HEK293 (cell line): ENCODE measurements around the gene GNB1L.

ENCODE experiments used
- CTCF ChIA-PET: fragments of 350-600 bp; formaldehyde crosslinking; extraction: SDS; loops from one replicate; lab custom pipeline; 2021; ENCODE audit warnings: antibody characterized with exemption; lab: Yijun Ruan, JAX
- POLR2A ChIA-PET: fragments of 300-600 bp; formaldehyde crosslinking; extraction: SDS; loops from one replicate; lab custom pipeline; 2020; ENCODE audit warnings: antibody characterized with exemption, inconsistent platforms; lab: Yijun Ruan, JAX
- H3K27ac ChIP-seq: fragments of 200-500 bp; sonication (Bioruptor generic); 2 replicates; pipeline ENCODE4 v1.5.1; 2014; ENCODE audit warnings: low read depth, low read length, control low read depth, inconsistent platforms; ENCODE audit errors: extremely low read depth
- H3K36me3 ChIP-seq, 2 experiments: fragments of 200-500 bp in 1 of 2; sonication (Bioruptor generic) in 1 of 2; 1 replicate in 1 of 2; 2 replicates in 1 of 2; pipeline ENCODE4 v1.5.1; 2014 to 2017; ENCODE audit warnings: inconsistent platforms in 2 of 2, low read length in 2 of 2; ENCODE audit not compliant: control insufficient read depth in 2 of 2, insufficient read depth in 1 of 2
- H3K4me1 ChIP-seq: fragments of 200-500 bp; sonication (Bioruptor generic); 2 replicates; pipeline ENCODE4 v1.5.1; 2014; ENCODE audit warnings: mild to moderate bottlenecking, low read length, inconsistent platforms; ENCODE audit not compliant: control insufficient read depth, insufficient read depth
- H3K4me3 ChIP-seq: 2 replicates; pipeline ENCODE4 v1.5.1; 2011; ENCODE audit warnings: low read depth, mild to moderate bottlenecking, control low read depth, low read length, moderate library complexity
- H3K9me3 ChIP-seq: fragments of 200-500 bp; sonication (Bioruptor generic); 2 replicates; pipeline ENCODE4 v1.5.1; 2014; ENCODE audit warnings: low read depth, low read length, inconsistent platforms; ENCODE audit not compliant: control insufficient read depth, insufficient read depth
- EGR2 ChIP-seq: fragments of 450-650 bp; formaldehyde crosslinking; IDR thresholded peaks from 2 replicates; pipeline ENCODE4 v1.5.1; 2016; ENCODE audit warnings: low read depth, missing biosample characterization, missing genetic modification characterization
- KLF9 ChIP-seq: fragments of 450-650 bp; formaldehyde crosslinking; IDR thresholded peaks from 2 replicates; pipeline ENCODE4 v1.5.1; 2016; ENCODE audit warnings: missing biosample characterization, missing genetic modification characterization, low read depth
- SP2 ChIP-seq: fragments of 450-650 bp; formaldehyde crosslinking; IDR thresholded peaks from 2 replicates; pipeline ENCODE4 v1.5.1; 2016; ENCODE audit warnings: missing biosample characterization, missing genetic modification characterization
- WT1 ChIP-seq: fragments of 450-650 bp; formaldehyde crosslinking; IDR thresholded peaks from 2 replicates; pipeline ENCODE4 v1.5.1; 2016; ENCODE audit warnings: missing biosample characterization, missing genetic modification characterization
- ZBTB17 ChIP-seq: fragments of 450-650 bp; formaldehyde crosslinking; IDR thresholded peaks from 2 replicates; pipeline ENCODE4 v1.5.1; 2016; ENCODE audit warnings: missing biosample characterization, missing genetic modification characterization
- ZFHX2 ChIP-seq: fragments of 450-650 bp; formaldehyde crosslinking; conservative IDR thresholded peaks from 2 replicates; pipeline ENCODE4 v1.5.1; 2016; ENCODE audit warnings: missing biosample characterization, missing genetic modification characterization
- ZFP3 ChIP-seq: fragments of 450-650 bp; formaldehyde crosslinking; IDR thresholded peaks from 2 replicates; pipeline ENCODE4 v1.5.1; 2016; ENCODE audit warnings: low read depth, missing biosample characterization, missing genetic modification characterization
- ZFP37 ChIP-seq: fragments of 450-650 bp; formaldehyde crosslinking; IDR thresholded peaks from 2 replicates; pipeline ENCODE4 v1.5.1; 2016; ENCODE audit warnings: missing biosample characterization, missing genetic modification characterization
- ZFP69B ChIP-seq: fragments of 450-650 bp; formaldehyde crosslinking; IDR thresholded peaks from 2 replicates; pipeline ENCODE4 v1.5.1; 2016; ENCODE audit warnings: missing biosample characterization, missing genetic modification characterization
- ZNF121 ChIP-seq: fragments of 450-650 bp; formaldehyde crosslinking; IDR thresholded peaks from 2 replicates; pipeline ENCODE4 v1.5.1; 2016; ENCODE audit warnings: missing biosample characterization, missing genetic modification characterization
- ZNF138 ChIP-seq: fragments of 450-650 bp; formaldehyde crosslinking; IDR thresholded peaks from 2 replicates; pipeline ENCODE4 v1.5.1; 2016; ENCODE audit warnings: missing biosample characterization, missing genetic modification characterization, borderline replicate concordance
- ZNF146 ChIP-seq: fragments of 450-650 bp; formaldehyde crosslinking; IDR thresholded peaks from 2 replicates; pipeline ENCODE4 v1.5.1; 2016; ENCODE audit warnings: missing biosample characterization, missing genetic modification characterization
- ZNF266 ChIP-seq: fragments of 450-650 bp; formaldehyde crosslinking; IDR thresholded peaks from 2 replicates; pipeline ENCODE4 v1.5.1; 2016; ENCODE audit warnings: missing biosample characterization, missing genetic modification characterization, low read depth
- ZNF302 ChIP-seq: fragments of 450-650 bp; formaldehyde crosslinking; IDR thresholded peaks from 2 replicates; pipeline ENCODE4 v1.5.1; 2016; ENCODE audit warnings: missing biosample characterization, missing genetic modification characterization, low read depth
- ZNF335 ChIP-seq: fragments of 450-650 bp; formaldehyde crosslinking; conservative IDR thresholded peaks from 2 replicates; pipeline ENCODE4 v1.5.1; 2016; ENCODE audit warnings: missing biosample characterization, missing genetic modification characterization
- ZNF423 ChIP-seq: fragments of 450-650 bp; formaldehyde crosslinking; IDR thresholded peaks from 2 replicates; pipeline ENCODE4 v1.5.1; 2016; ENCODE audit warnings: missing biosample characterization, missing genetic modification characterization
- ZNF426 ChIP-seq: fragments of 450-650 bp; formaldehyde crosslinking; IDR thresholded peaks from 2 replicates; pipeline ENCODE4 v1.5.1; 2017; ENCODE audit warnings: missing biosample characterization, missing genetic modification characterization, mild to moderate bottlenecking, inconsistent platforms, moderate library complexity
- ZNF514 ChIP-seq: fragments of 450-650 bp; formaldehyde crosslinking; IDR thresholded peaks from 2 replicates; pipeline ENCODE4 v1.5.1; 2016; ENCODE audit warnings: missing biosample characterization, missing genetic modification characterization
- ZNF521 ChIP-seq: fragments of 450-650 bp; formaldehyde crosslinking; IDR thresholded peaks from 2 replicates; pipeline ENCODE4 v1.5.1; 2017; ENCODE audit warnings: missing biosample characterization, mild to moderate bottlenecking, missing genetic modification characterization
- ZNF555 ChIP-seq: fragments of 450-650 bp; formaldehyde crosslinking; conservative IDR thresholded peaks from 2 replicates; pipeline ENCODE4 v1.5.1; 2017; ENCODE audit warnings: missing biosample characterization, mild to moderate bottlenecking, missing genetic modification characterization, inconsistent platforms
- ZNF791 ChIP-seq: fragments of 450-650 bp; formaldehyde crosslinking; IDR thresholded peaks from 2 replicates; pipeline ENCODE4 v1.5.1; 2016; ENCODE audit warnings: missing biosample characterization, missing genetic modification characterization
- ZSCAN18 ChIP-seq: fragments of 450-650 bp; formaldehyde crosslinking; IDR thresholded peaks from 2 replicates; pipeline ENCODE4 v1.5.1; 2016; ENCODE audit warnings: missing biosample characterization, missing genetic modification characterization
- TF ChIP-seq, protein P1 (sequence below): fragments of 450-650 bp; formaldehyde crosslinking; IDR thresholded peaks from 2 replicates; pipeline ENCODE4 v1.5.1; 2016; ENCODE audit warnings: missing biosample characterization, missing genetic modification characterization
- TF ChIP-seq, protein P2 (sequence below): IDR thresholded peaks from 2 replicates; pipeline ENCODE4 v1.6.1; 2011; ENCODE audit warnings: mild to moderate bottlenecking, low read depth, low read length, borderline replicate concordance
- TF ChIP-seq, protein P3 (sequence below): fragments of 450-650 bp; formaldehyde crosslinking; IDR thresholded peaks from 2 replicates; pipeline ENCODE4 v1.5.1; 2016; ENCODE audit warnings: missing biosample characterization, missing genetic modification characterization, low read depth

GNB1L gene

DNA sequence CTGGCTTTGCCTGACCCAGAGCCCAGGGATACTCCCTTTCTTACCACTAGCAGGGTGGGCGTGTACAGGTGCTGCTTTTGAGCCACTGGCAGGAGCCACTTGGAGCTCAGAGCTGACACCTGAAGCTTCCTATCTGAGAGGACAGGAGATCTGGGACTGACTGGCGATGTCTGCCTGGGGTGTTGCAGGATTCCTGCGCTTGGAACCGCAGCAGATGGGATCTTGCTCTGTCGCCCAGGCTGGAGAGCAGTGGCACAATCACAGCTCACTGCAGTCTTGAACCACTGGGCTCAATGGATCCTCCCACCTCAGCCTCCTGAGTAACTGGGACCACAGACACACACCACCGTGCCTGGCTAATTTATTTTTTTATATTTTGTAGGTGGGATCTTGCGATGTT, 113.6 kb downstream of the GNB1L start:
- H3K36me3 ChIP-seq: no peaks in the 10 kb centered on the region
- no peaks in the 10 kb centered on the region for H3K9me3 ChIP-seq
- ChIA-PET POLR2A (no interaction called here), CTCF (interaction anchor here (2.6 to 4.0 kb wide), 2 partner anchors 11 to 12 kb away, joined by 10 to 25 read pairs; no protein-coding TSS in a partner anchor)
- H3K27ac ChIP-seq: no peak overlapping the region
- TF ChIP-seq WT1 (no peak), ZNF121 (peak; percentile 87), ZBTB17 (tag by site-specific recombination) (peak; percentile 92), ZNF555 (tag by site-specific recombination) (no peak), ZNF521 (tag by site-specific recombination) (no peak), ZNF423 (tag by site-specific recombination) (no peak)
- H3K4me1 ChIP-seq: no peaks in the 10 kb centered on the region
- no peak overlapping the region for H3K4me3 ChIP-seq

DNA sequence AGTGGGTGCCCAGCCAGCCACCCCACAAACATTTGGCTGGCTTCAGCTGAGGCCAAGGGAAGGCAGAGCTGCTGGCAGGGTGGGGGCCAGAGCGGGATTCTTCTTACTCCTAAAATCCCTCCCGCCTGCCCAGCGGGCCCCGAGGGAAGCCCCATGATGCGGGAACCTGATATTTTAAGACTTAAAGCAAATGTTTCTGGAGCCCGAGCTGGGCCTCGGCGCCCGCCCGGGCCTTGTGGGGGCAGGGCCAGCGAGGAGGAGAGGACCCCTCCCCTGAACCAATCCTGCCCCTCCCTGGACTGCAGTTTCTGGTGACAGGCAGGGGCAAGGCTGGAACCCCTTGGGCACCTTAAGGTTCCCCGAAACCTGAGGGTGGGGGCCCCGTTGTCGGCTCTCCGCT, 114.1 kb downstream of the GNB1L start:
- no peak for TF ChIP-seq ZSCAN18
- no peak for TF ChIP-seq ZNF426 (tag by site-specific recombination)
- TF ChIP-seq ZFHX2 (tag by site-specific recombination): no peak
- no peak for TF ChIP-seq ZFP37
- TF ChIP-seq ZNF791 (tag by site-specific recombination): no peak
- no peak for TF ChIP-seq EGR2 (tag by site-specific recombination)
- TF ChIP-seq ZNF146 (tag by site-specific recombination): no peak
- Histone ChIP-seq H3K36me3 (no peaks in the 10 kb centered on the region), H3K4me1 (no peaks in the 10 kb centered on the region), H3K27ac (no peak overlapping the region), H3K9me3 (no peaks in the 10 kb centered on the region), H3K4me3 (no peak overlapping the region)
- POLR2A ChIA-PET: no interaction called here
- CTCF ChIA-PET: interaction anchor here (2.6 to 4.0 kb wide), 2 partner anchors 10 to 13 kb away, joined by 10 to 25 read pairs; no protein-coding TSS in a partner anchor

DNA sequence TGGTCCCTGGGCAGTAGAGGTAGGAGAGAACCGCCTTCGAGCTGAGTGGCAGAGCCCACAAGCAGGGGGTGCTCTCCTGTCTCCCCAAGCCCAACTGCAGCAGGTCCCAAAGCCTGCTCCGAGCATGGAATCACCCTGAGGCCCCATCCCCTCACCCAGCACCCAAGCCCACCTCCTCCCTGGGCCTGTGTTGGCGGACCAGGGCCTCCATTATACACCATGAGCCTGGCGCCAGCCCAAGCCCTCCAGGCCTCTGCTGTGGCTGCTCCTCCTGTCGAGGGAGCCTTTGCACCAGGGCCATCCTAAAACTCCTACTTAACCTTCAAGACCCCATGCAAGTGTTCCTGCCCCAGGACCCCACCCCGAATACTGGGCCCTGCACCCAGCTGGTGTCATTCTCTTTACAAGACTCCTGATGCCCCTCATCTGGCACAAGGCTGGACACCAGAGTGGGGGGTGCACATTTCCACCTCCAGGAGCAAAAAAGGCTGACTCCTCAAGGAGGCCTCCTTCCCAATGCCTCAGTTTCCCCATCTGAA, 114.7 kb downstream of the GNB1L start:
- Histone ChIP-seq H3K4me1 (no peaks in the 10 kb centered on the region), H3K4me3 (no peak overlapping the region), H3K36me3 (no peaks in the 10 kb centered on the region), H3K27ac (no peak overlapping the region), H3K9me3 (no peaks in the 10 kb centered on the region)
- CTCF ChIA-PET: interaction anchor here (2.6 to 4.0 kb wide), 2 partner anchors 10 to 13 kb away, joined by 10 to 25 read pairs; no protein-coding TSS in a partner anchor
- TF ChIP-seq, protein P1, sequence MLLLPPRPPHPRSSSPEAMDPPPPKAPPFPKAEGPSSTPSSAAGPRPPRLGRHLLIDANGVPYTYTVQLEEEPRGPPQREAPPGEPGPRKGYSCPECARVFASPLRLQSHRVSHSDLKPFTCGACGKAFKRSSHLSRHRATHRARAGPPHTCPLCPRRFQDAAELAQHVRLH (tag by site-specific recombination): no peak
- TF ChIP-seq ZNF514 (no peak), ZNF138 (tag by site-specific recombination) (no peak), ZFP3 (peak; percentile 93)
- POLR2A ChIA-PET: no interaction called here

GRCh38 chr22:19739448-19739895, 115.2 kb downstream of the GNB1L start:
- ChIA-PET POLR2A (no interaction called here), CTCF (interaction anchor here (1.0 to 4.0 kb wide), 2 partner anchors 9 kb away, joined by 3 to 25 read pairs; no protein-coding TSS in a partner anchor)
- Histone ChIP-seq H3K4me1 (no peaks in the 10 kb centered on the region), H3K27ac (no peak overlapping the region), H3K9me3 (no peaks in the 10 kb centered on the region), H3K36me3 (no peaks in the 10 kb centered on the region), H3K4me3 (no peak overlapping the region)
- TF ChIP-seq ZFP69B (tag by site-specific recombination): no peak
- TF ChIP-seq, protein P2, sequence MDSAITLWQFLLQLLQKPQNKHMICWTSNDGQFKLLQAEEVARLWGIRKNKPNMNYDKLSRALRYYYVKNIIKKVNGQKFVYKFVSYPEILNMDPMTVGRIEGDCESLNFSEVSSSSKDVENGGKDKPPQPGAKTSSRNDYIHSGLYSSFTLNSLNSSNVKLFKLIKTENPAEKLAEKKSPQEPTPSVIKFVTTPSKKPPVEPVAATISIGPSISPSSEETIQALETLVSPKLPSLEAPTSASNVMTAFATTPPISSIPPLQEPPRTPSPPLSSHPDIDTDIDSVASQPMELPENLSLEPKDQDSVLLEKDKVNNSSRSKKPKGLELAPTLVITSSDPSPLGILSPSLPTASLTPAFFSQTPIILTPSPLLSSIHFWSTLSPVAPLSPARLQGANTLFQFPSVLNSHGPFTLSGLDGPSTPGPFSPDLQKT: no peak
- peak; percentile 35; the same call in 1 of the 2 replicates for TF ChIP-seq SP2 (tag by site-specific recombination)
- peak; percentile 70 for TF ChIP-seq EGR2 (tag by site-specific recombination)
- TF ChIP-seq, protein P3, sequence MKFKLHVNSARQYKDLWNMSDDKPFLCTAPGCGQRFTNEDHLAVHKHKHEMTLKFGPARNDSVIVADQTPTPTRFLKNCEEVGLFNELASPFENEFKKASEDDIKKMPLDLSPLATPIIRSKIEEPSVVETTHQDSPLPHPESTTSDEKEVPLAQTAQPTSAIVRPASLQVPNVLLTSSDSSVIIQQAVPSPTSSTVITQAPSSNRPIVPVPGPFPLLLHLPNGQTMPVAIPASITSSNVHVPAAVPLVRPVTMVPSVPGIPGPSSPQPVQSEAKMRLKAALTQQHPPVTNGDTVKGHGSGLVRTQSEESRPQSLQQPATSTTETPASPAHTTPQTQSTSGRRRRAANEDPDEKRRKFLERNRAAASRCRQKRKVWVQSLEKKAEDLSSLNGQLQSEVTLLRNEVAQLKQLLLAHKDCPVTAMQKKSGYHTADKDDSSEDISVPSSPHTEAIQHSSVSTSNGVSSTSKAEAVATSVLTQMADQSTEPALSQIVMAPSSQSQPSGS: no peak
- TF ChIP-seq ZNF335: no peak
- no peak for TF ChIP-seq ZNF266 (tag by site-specific recombination)
- no peak for TF ChIP-seq ZNF302 (tag by site-specific recombination)
- peak; percentile 25; the same call in 1 of the 2 replicates for TF ChIP-seq KLF9 (tag by site-specific recombination)
- TF ChIP-seq ZFHX2 (tag by site-specific recombination): peak; percentile 91
